Ecto neural progenitor cell (in vitro differentiated cells): ENCODE results near the gene CCDC124.

ENCODE experiments used
- DNase-seq: peaks from one replicate; pipeline ENCODE4 v3.0.0-alpha.2; 2018; ENCODE audit warnings: low spot score

Gene CCDC124

GRCh38 chr19:17936379-17936778 lies 3.6 kb downstream of the CCDC124 start:
- DNase-seq = no peak

- no peak for DNase-seq
Measured at GRCh38 chr19:17937371-17937900, 4.6 kb downstream of the CCDC124 start.

- DNase-seq = peak; percentile 83
Measured at GRCh38 chr19:17938092-17938845, 5.5 kb downstream of the CCDC124 start.

GRCh38 chr19:17942181-17942580 lies 9.4 kb downstream of the CCDC124 start:
- DNase-seq = peak; percentile 47

GRCh38 chr19:17942582-17943273 lies 9.9 kb downstream of the CCDC124 start:
- peak; percentile 53 for DNase-seq

GRCh38 chr19:17943274-17944221 lies 10.7 kb downstream of the CCDC124 start:
- DNase-seq = peak; percentile 66

- no peak for DNase-seq
Measured at GRCh38 chr19:17944301-17944700, 11.5 kb downstream of the CCDC124 start.

GRCh38 chr19:17946965-17947784 lies 14.4 kb downstream of the CCDC124 start:
- DNase-seq = no peak

GRCh38 chr19:17947815-17948513 lies 15.1 kb downstream of the CCDC124 start:
- peak; percentile 99 for DNase-seq

GRCh38 chr19:17948514-17948900 lies 15.7 kb downstream of the CCDC124 start:
- DNase-seq = no peak

GRCh38 chr19:17948931-17949930 lies 16.4 kb downstream of the CCDC124 start:
- no peak for DNase-seq

GRCh38 chr19:17949956-17950309 lies 17.1 kb downstream of the CCDC124 start:
- DNase-seq = no peak

GRCh38 chr19:17950310-17951156 lies 17.7 kb downstream of the CCDC124 start:
- no peak for DNase-seq

- DNase-seq = no peak
Measured at GRCh38 chr19:17951157-17951989, 18.6 kb downstream of the CCDC124 start.

GRCh38 chr19:17951990-17952976 lies 19.5 kb downstream of the CCDC124 start:
- DNase-seq = no peak

GRCh38 chr19:17953316-17953801 lies 20.5 kb downstream of the CCDC124 start:
- DNase-seq = no peak
